MCF 10A (cell line): ENCODE results near the gene PPHLN1. TPM values are rescaled to one million over a fixed set of nuclear protein-coding genes. Genes with fewer than 3 reads are reported as not detected.

ENCODE experiments used
- BruUV-seq: library from RNA; stranded (reverse); fragments of 400-500 nt; replicated peaks from 2 replicates; lab custom pipeline; 2021; lab: Mats Ljungman, UMichigan
- CTCF ChIA-PET: fragments of 300-600 bp; sonication (Branson Sonifier 250); formaldehyde crosslinking; extraction: SDS; loops from one replicate; lab custom pipeline; 2021; ENCODE audit warnings: antibody characterized with exemption, inconsistent platforms; lab: Yijun Ruan, JAX
- POLR2A ChIA-PET: fragments of 300-600, 350-650 bp; sonication (Branson Sonifier 250); formaldehyde crosslinking; extraction: SDS; loops from one replicate; lab custom pipeline; 2020; ENCODE audit warnings: antibody characterized with exemption, inconsistent platforms; lab: Yijun Ruan, JAX
- DNase-seq: peaks from one replicate; pipeline ENCODE4 v3.0.0-alpha.2; 2018; ENCODE audit not compliant: unreplicated experiment
- H3K27ac Mint-ChIP-seq: one replicate; pipeline ENCODE4 v1.8.0; 2022; ENCODE audit warnings: mild to moderate bottlenecking, low read depth, mixed read lengths; ENCODE audit not compliant: unreplicated experiment
- H3K27me3 Mint-ChIP-seq: one replicate; pipeline ENCODE4 v1.8.0; 2022; ENCODE audit warnings: mixed read lengths; ENCODE audit not compliant: insufficient read depth, unreplicated experiment
- H3K36me3 Mint-ChIP-seq: one replicate; pipeline ENCODE4 v1.8.0; 2022; ENCODE audit warnings: mild to moderate bottlenecking, moderate library complexity, mixed read lengths; ENCODE audit not compliant: insufficient read depth, unreplicated experiment
- H3K4me1 Mint-ChIP-seq: one replicate; pipeline ENCODE4 v1.8.0; 2022; ENCODE audit warnings: mixed read lengths; ENCODE audit not compliant: insufficient read depth, unreplicated experiment
- H3K4me3 Mint-ChIP-seq: one replicate; pipeline ENCODE4 v1.8.0; 2022; ENCODE audit warnings: mild to moderate bottlenecking, moderate library complexity, mixed read lengths; ENCODE audit not compliant: unreplicated experiment
- H3K9me3 Mint-ChIP-seq: one replicate; pipeline ENCODE4 v1.8.0; 2022; ENCODE audit warnings: mixed read lengths; ENCODE audit not compliant: unreplicated experiment
- intact Hi-C: fragments of 100-400 bp; cut with micrococcal nuclease; formaldehyde crosslinking; loops from 2 replicates; pipeline ENCODE4 v1.14.1; 2022
- total RNA-seq: library from RNA; stranded (reverse); gene quantifications from 2 replicates; pipeline ENCODE4 v1.2.3, GENCODE V29; 2022
- TF ChIP-seq, protein P1 (sequence below): fragments of 200-600 bp; IDR thresholded peaks from one replicate; pipeline ENCODE4 v1.8.0; 2022; ENCODE audit warnings: antibody characterized with exemption, mild to moderate bottlenecking; ENCODE audit not compliant: unreplicated experiment

The PPHLN1 gene
- total RNA-seq, 1 experiment from 2014 or later, result 54.5 TPM

DNA sequence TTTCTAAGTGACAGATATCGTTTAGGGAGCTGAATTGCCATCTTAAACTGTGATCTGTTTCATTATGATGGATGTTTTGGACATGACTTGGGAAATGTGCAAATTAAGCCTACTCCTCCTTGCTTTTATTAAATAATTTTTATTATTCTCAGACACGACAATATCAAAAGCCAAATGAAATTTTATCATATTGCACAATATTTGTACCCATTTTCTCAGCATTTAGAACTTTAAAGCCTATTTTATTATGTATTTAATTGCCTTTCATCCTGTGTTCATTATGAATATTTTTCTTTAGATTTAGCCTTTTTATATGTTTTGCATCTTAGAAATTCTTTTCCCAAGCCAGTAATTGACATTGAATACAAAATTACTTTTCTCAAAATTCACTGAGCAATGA is 102.9 kb downstream of the PPHLN1 start:
- H3K4me3 Mint-ChIP-seq, result no peak overlapping the region
- TF ChIP-seq, protein P1, sequence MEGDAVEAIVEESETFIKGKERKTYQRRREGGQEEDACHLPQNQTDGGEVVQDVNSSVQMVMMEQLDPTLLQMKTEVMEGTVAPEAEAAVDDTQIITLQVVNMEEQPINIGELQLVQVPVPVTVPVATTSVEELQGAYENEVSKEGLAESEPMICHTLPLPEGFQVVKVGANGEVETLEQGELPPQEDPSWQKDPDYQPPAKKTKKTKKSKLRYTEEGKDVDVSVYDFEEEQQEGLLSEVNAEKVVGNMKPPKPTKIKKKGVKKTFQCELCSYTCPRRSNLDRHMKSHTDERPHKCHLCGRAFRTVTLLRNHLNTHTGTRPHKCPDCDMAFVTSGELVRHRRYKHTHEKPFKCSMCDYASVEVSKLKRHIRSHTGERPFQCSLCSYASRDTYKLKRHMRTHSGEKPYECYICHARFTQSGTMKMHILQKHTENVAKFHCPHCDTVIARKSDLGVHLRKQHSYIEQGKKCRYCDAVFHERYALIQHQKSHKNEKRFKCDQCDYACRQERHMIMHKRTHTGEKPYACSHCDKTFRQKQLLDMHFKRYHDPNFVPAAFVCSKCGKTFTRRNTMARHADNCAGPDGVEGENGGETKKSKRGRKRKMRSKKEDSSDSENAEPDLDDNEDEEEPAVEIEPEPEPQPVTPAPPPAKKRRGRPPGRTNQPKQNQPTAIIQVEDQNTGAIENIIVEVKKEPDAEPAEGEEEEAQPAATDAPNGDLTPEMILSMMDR, result no peak
- H3K27ac Mint-ChIP-seq, result no peak overlapping the region
- peaks cover 33% of the 10 kb centered on the region for H3K36me3 Mint-ChIP-seq
- CTCF ChIA-PET, result interaction anchor here (0.6 to 0.7 kb wide), 2 partner anchors 83 to 159 kb away, joined by 3 to 4 read pairs; no protein-coding TSS in a partner anchor
- DNase-seq, result no peak
- H3K4me1 Mint-ChIP-seq, result peaks cover 19% of the 10 kb centered on the region
- no peaks in the 10 kb centered on the region for H3K27me3 Mint-ChIP-seq
- intact Hi-C loops, result no loop called here
- BruUV-seq, result no TSS peak
- POLR2A ChIA-PET, result no interaction called here
- H3K9me3 Mint-ChIP-seq, result no peaks in the 10 kb centered on the region

DNA sequence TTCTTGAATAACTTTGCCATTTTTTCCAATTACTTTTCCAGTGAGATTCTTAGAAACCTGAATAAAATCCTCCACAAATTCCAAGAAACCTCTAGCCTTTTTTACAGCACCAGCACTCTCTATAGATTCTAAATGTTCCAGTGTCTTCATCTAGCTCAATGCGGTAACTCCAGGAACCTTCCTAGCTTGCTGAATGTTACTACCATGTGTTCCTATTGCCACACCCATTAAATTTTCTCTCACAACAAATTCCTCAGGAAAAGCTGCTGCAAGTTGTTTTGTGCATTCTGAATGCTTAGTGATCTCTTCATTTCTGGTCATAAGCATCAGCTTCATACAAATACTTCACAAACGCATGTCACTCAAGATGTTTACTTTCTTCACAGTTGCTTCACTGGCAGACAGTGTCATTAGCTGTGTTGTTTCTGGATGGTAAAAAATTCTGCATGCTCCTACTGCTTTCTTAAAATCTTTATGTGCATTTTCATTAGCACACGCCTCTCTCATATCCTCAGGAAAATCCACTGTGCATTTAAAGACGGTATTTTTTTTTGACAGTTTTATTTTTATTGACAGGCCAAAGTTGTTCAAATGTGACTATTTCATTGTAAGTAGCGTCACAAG is 106.7 kb downstream of the PPHLN1 start:
- H3K4me1 Mint-ChIP-seq, result peaks cover 7% of the 10 kb centered on the region
- intact Hi-C loops, result no loop called here
- CTCF ChIA-PET, result no interaction called here
- no peak for DNase-seq
- H3K27ac Mint-ChIP-seq, result no peak overlapping the region
- H3K4me3 Mint-ChIP-seq, result no peak overlapping the region
- H3K36me3 Mint-ChIP-seq, result peaks cover 29% of the 10 kb centered on the region
- H3K27me3 Mint-ChIP-seq, result no peaks in the 10 kb centered on the region
- TF ChIP-seq, protein P1, result no peak
- H3K9me3 Mint-ChIP-seq, result no peaks in the 10 kb centered on the region
- POLR2A ChIA-PET, result no interaction called here
- no TSS peak for BruUV-seq

DNA sequence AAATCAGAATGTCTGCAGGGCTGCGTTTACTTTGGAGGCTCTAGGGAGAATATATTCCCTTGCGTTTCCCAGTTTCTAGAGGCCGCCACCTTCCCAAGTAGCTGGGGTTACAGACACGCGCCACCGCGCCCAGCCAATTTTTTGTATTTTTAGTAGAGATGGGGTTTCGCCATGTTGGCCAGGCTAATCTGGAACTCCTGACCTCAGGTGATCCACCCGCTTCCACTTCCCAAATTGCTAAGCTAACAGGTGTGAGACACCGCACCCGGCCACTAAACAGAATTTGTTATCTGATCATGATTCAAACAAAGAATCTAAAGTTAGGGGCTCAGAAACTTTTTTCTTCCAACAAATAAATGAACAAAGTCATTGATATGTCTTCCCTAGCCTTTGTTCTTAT is 114.6 kb downstream of the PPHLN1 start:
- DNase-seq, result no peak
- no peak overlapping the region for H3K4me3 Mint-ChIP-seq
- no peaks in the 10 kb centered on the region for H3K27me3 Mint-ChIP-seq
- no TSS peak for BruUV-seq
- TF ChIP-seq, protein P1, result no peak
- peaks cover 54% of the 10 kb centered on the region for H3K36me3 Mint-ChIP-seq
- no peaks in the 10 kb centered on the region for H3K9me3 Mint-ChIP-seq
- ChIA-PET CTCF (interaction anchor here (0.6 kb wide), 1 partner anchor 231 kb away, joined by 3 read pairs; no protein-coding TSS in a partner anchor), POLR2A (no interaction called here)
- intact Hi-C loops, result no loop called here
- H3K27ac Mint-ChIP-seq, result no peak overlapping the region
- no peaks in the 10 kb centered on the region for H3K4me1 Mint-ChIP-seq

DNA sequence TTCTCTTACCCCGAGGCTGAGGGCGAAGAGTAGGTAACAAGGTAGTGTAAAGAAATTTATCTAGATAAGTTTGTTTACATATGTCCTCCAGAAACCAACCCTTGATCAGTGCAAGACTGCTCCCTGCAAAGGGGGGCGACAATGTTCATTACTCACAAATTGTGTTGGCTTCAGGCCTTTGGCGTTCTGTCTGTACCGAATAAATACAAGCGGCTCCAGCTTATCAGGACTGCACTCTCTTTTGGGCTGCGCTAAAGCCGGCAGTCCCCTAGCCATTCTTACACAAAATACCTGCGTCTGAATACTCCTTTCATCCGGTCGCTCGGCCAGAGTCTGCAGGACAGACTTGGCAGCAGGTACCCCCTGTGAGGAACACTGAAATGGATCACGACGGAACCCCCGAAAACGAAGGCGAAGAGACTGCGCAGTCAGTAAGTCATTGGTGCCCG is 116.4 kb downstream of the PPHLN1 start:
- H3K4me1 Mint-ChIP-seq, result peaks cover 6% of the 10 kb centered on the region
- ChIA-PET POLR2A (no interaction called here), CTCF (interaction anchor here (0.5 kb wide), 1 partner anchor 15 kb away, joined by 3 read pairs; no protein-coding TSS in a partner anchor)
- H3K4me3 Mint-ChIP-seq, result no peak overlapping the region
- H3K36me3 Mint-ChIP-seq, result peaks cover 54% of the 10 kb centered on the region
- BruUV-seq, result no TSS peak
- DNase-seq, result no peak
- intact Hi-C loops, result no loop called here
- TF ChIP-seq, protein P1, result no peak
- no peak overlapping the region for H3K27ac Mint-ChIP-seq
- no peaks in the 10 kb centered on the region for H3K9me3 Mint-ChIP-seq
- no peaks in the 10 kb centered on the region for H3K27me3 Mint-ChIP-seq
